ENCODE measurements around the gene SPRR5.

The SPRR5 gene

GRCh38 chr1:152946651-152947256 is at the start of gene SPRR5:
SPRR5 (plus strand) TSS chr1:152947206; CDS start chr1:152948555, 1,349 bp downstream.
- Histone ChIP-seq H3K4me3 (no peak within 1 kb of the TSS), H3K9me3 (ENCODE audit: low read depth, low read length) (no peaks in the 10 kb centered on the region), H3K36me3 (ENCODE audit: insufficient read depth, low read length) (no peaks in the 10 kb centered on the region), H3K27ac (no peak within 1 kb of the TSS), H3K9ac (ENCODE audit: insufficient read length) (no peak within 1 kb of the TSS)
- no peak for DNase-seq (ENCODE audit: low read depth, low spot score)
- TF ChIP-seq POLR2AphosphoS5 (IDR thresholded peaks at IDR 0.05; ENCODE audit: borderline replicate concordance, low read depth, low read length) (no peak), EZH2 (IDR thresholded peaks at IDR 0.05) (no peak), FOXP2 (optimal IDR thresholded peaks at IDR 0.05; ENCODE audit: control extremely low read depth, extremely low read length, insufficient read depth) (no peak)

GRCh38 chr1:152899027-152899426 is 48.0 kb upstream of the SPRR5 start:
- DNase-seq (ENCODE audit: low read depth, low spot score) = no peak
- TF ChIP-seq POLR2AphosphoS5 (IDR thresholded peaks at IDR 0.05; ENCODE audit: borderline replicate concordance, low read depth, low read length) = no peak
- no peak for TF ChIP-seq FOXP2 (optimal IDR thresholded peaks at IDR 0.05; ENCODE audit: control extremely low read depth, extremely low read length, insufficient read depth)
- no peak for TF ChIP-seq EZH2 (IDR thresholded peaks at IDR 0.05)

GRCh38 chr1:152899883-152900282 is 47.1 kb upstream of the SPRR5 start:
- Histone ChIP-seq H3K36me3 (ENCODE audit: insufficient read depth, low read length) (no peaks in the 10 kb centered on the region), H3K9me3 (ENCODE audit: low read depth, low read length) (no peaks in the 10 kb centered on the region), H3K4me3 (no peak overlapping the region), H3K9ac (ENCODE audit: insufficient read length) (no peak overlapping the region), H3K27ac (no peak overlapping the region)
- TF ChIP-seq POLR2AphosphoS5 (IDR thresholded peaks at IDR 0.05; ENCODE audit: borderline replicate concordance, low read depth, low read length) = no peak
- no peak for DNase-seq (ENCODE audit: low read depth, low spot score)

More at GRCh38 chr1:152899027-152899426, 48.0 kb upstream of the SPRR5 start:
- Histone ChIP-seq H3K36me3 (ENCODE audit: insufficient read depth, low read length) (no peaks in the 10 kb centered on the region), H3K4me3 (no peak overlapping the region), H3K9ac (ENCODE audit: insufficient read length) (no peak overlapping the region), H3K9me3 (ENCODE audit: low read depth, low read length) (no peaks in the 10 kb centered on the region), H3K27ac (no peak overlapping the region)

GRCh38 chr1:152901631-152902030 is 45.4 kb upstream of the SPRR5 start:
- no peak overlapping the region for H3K4me3 ChIP-seq
- no peak overlapping the region for H3K9ac ChIP-seq (ENCODE audit: insufficient read length)
- H3K9me3 ChIP-seq (ENCODE audit: low read depth, low read length) = no peaks in the 10 kb centered on the region
- DNase-seq (ENCODE audit: low read depth, low spot score) = no peak
- TF ChIP-seq FOXP2 (optimal IDR thresholded peaks at IDR 0.05; ENCODE audit: control extremely low read depth, extremely low read length, insufficient read depth) (no peak), EZH2 (IDR thresholded peaks at IDR 0.05) (no peak), POLR2AphosphoS5 (IDR thresholded peaks at IDR 0.05; ENCODE audit: borderline replicate concordance, low read depth, low read length) (no peak)
- H3K36me3 ChIP-seq (ENCODE audit: insufficient read depth, low read length) = no peaks in the 10 kb centered on the region
- no peak overlapping the region for H3K27ac ChIP-seq

GRCh38 chr1:152902636-152903035 is 44.4 kb upstream of the SPRR5 start:
- Histone ChIP-seq H3K27ac (no peak overlapping the region), H3K4me3 (no peak overlapping the region), H3K9ac (ENCODE audit: insufficient read length) (no peak overlapping the region), H3K36me3 (ENCODE audit: insufficient read depth, low read length) (no peaks in the 10 kb centered on the region), H3K9me3 (ENCODE audit: low read depth, low read length) (no peaks in the 10 kb centered on the region)
- TF ChIP-seq FOXP2 (optimal IDR thresholded peaks at IDR 0.05; ENCODE audit: control extremely low read depth, extremely low read length, insufficient read depth) = no peak
- no peak for TF ChIP-seq EZH2 (IDR thresholded peaks at IDR 0.05)
- TF ChIP-seq POLR2AphosphoS5 (IDR thresholded peaks at IDR 0.05; ENCODE audit: borderline replicate concordance, low read depth, low read length) = no peak
- DNase-seq (ENCODE audit: low read depth, low spot score) = no peak

- H3K27ac ChIP-seq = no peak overlapping the region
- H3K36me3 ChIP-seq (ENCODE audit: insufficient read depth, low read length) = no peaks in the 10 kb centered on the region
- no peak overlapping the region for H3K4me3 ChIP-seq
- no peak for TF ChIP-seq FOXP2 (optimal IDR thresholded peaks at IDR 0.05; ENCODE audit: control extremely low read depth, extremely low read length, insufficient read depth)
- no peak for TF ChIP-seq EZH2 (IDR thresholded peaks at IDR 0.05)
- no peak for TF ChIP-seq POLR2AphosphoS5 (IDR thresholded peaks at IDR 0.05; ENCODE audit: borderline replicate concordance, low read depth, low read length)
- H3K9me3 ChIP-seq (ENCODE audit: low read depth, low read length) = no peaks in the 10 kb centered on the region
- no peak overlapping the region for H3K9ac ChIP-seq (ENCODE audit: insufficient read length)
- DNase-seq (ENCODE audit: low read depth, low spot score) = no peak
Measured at GRCh38 chr1:152904688-152905440, 42.1 kb upstream of the SPRR5 start.

- H3K4me3 ChIP-seq = no peak overlapping the region
Measured at GRCh38 chr1:152906023-152906565, 40.9 kb upstream of the SPRR5 start.

GRCh38 chr1:152907686-152908601 is 39.1 kb upstream of the SPRR5 start, which contains the start of gene IVL:
IVL (plus strand) TSS chr1:152908546; CDS start chr1:152909798, 1,252 bp downstream.
- Histone ChIP-seq H3K9ac (ENCODE audit: insufficient read length) (no peak within 1 kb of the TSS), H3K36me3 (ENCODE audit: insufficient read depth, low read length) (no peaks in the 10 kb centered on the region), H3K9me3 (ENCODE audit: low read depth, low read length) (no peaks in the 10 kb centered on the region), H3K27ac (no peak within 1 kb of the TSS), H3K4me3 (no peak within 1 kb of the TSS)
- TF ChIP-seq EZH2 (IDR thresholded peaks at IDR 0.05) = no peak
- TF ChIP-seq POLR2AphosphoS5 (IDR thresholded peaks at IDR 0.05; ENCODE audit: borderline replicate concordance, low read depth, low read length) = no peak
- TF ChIP-seq FOXP2 (optimal IDR thresholded peaks at IDR 0.05; ENCODE audit: control extremely low read depth, extremely low read length, insufficient read depth) = no peak
- no peak for DNase-seq (ENCODE audit: low read depth, low spot score)

More at GRCh38 chr1:152906023-152906565, 40.9 kb upstream of the SPRR5 start:
- TF ChIP-seq EZH2 (IDR thresholded peaks at IDR 0.05) = no peak
- TF ChIP-seq FOXP2 (optimal IDR thresholded peaks at IDR 0.05; ENCODE audit: control extremely low read depth, extremely low read length, insufficient read depth) = no peak
- no peak for TF ChIP-seq POLR2AphosphoS5 (IDR thresholded peaks at IDR 0.05; ENCODE audit: borderline replicate concordance, low read depth, low read length)
- DNase-seq (ENCODE audit: low read depth, low spot score) = no peak
- Histone ChIP-seq H3K9me3 (ENCODE audit: low read depth, low read length) (no peaks in the 10 kb centered on the region), H3K36me3 (ENCODE audit: insufficient read depth, low read length) (no peaks in the 10 kb centered on the region), H3K9ac (ENCODE audit: insufficient read length) (no peak overlapping the region), H3K27ac (no peak overlapping the region)

Measured in SK-N-MC (cell line).